Activated CD4-positive, alpha-beta T cell treated with anti-CD3 and anti-CD28 coated beads for 24 hours (primary cell): Measurements from ENCODE around the gene VSTM2B.

Experiments
- DNase-seq, 2 donors: peaks; one replicate each; pipeline ENCODE4 v3.0.0-alpha.2; 2020; ENCODE audit warnings: low read depth in 2 of 2

Gene VSTM2B

DNA sequence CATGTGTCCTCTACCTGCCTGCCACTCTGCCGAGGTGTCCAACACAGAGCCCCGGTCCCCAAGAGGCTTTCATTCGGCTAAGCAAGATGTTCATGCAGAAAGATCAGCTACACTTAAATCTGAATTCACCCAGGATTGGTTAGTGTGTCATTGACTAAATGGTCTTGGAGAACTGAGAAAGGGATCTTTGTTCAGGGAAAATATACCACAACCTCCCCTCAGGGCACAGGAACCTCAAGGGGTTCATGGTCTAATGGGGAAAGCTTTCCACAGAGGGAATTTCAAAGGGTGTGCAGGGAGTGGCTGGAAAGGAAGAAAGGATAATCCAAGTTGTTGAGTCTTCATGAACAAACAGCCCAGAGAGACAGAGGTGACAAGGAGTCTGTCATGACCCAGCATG lies 65.9 kb downstream of the VSTM2B start:
- DNase-seq: no peak

GRCh38 chr19:29593869-29594268 lies 68.1 kb downstream of the VSTM2B start:
- no peak for DNase-seq

DNA sequence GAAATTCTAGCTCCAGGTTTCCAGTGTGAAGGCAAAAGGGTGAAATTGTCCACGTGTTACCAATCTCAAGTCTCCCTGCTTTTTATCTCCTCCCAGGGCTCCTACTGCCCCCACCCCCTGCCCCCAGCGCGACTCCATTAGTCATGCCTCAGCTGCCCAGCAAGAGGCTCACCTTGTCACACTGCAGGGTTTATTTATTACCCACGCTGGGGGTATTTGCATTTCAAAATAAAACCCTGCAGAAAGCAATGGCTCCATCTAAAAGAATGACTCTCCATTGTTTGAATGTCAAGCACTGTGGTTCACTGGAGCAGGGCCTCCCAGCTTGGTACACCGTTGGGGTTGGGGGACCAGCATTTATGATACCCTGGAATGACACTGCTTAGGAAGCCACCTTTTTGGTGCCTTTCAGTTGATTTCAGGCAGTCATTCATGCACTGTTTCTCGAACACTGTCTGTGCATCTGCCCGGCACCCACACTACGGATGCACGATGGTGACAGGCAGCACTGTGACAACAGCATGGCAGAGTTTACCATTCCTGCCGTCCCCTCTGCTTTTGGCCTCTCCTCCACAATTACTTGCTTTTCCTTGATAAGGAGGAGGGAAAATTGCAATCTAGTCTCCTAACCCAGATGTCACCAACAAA lies 70.4 kb downstream of the VSTM2B start:
- no peak for DNase-seq

GRCh38 chr19:29596885-29597525 lies 71.2 kb downstream of the VSTM2B start:
- no peak for DNase-seq

DNA sequence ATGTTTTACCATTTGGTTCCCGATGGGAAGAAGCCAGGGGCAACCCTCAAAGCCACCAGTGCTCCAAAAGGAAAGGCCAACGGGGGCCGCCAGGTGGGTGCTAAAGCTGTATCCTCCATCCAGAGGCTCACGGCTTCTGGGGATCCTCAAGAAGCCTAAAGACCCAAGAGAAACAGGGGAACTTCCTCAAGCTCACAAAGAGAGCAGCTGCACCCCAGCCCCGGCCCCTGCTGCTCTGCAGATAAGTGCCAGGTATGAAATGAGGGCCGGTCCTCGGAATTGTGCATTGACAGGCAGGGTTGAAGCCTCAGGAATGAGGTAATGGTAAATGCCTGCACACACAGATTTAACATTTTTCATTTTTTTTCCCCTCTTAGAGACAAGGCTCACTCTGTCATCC lies 72.2 kb downstream of the VSTM2B start:
- DNase-seq: no peak

DNA sequence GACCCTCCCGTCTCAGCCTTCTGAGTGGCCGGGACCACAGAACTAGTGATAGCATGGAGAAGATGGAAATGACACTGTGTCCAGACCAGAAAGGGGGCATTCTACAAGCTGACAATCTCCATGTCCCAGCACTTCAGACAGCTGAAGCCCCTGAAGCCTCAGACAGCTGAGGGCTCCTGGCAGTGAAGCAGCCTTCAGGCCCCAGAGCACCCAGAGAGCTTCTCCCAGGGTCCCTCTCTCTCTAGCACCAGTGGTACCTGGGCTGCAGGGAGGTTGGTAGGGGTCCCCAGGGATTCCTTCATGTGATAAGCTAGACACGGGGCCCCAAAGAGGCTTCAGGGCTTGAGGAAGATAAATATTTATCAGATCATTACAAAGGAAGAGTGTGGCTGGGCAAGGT lies 72.7 kb downstream of the VSTM2B start:
- DNase-seq: no peak

DNA sequence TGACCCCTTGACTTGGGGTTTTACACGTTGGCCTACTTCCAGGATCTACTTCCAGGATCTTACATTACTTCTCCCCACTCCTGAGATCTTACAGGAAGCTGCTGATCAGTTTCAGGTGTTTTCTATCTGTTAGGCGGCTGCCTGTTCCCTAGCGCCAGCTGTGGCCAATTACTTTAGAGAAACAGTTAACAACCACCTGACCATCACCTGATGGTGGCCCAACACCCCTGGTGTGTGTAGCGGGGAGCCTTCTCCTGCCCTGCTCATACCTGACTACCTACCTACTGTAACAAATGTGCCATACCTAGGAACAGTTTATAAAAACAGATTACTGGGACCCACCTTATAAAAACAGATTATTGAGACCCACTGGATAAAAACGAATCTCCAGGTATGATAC lies 77.5 kb downstream of the VSTM2B start:
- no peak for DNase-seq

GRCh38 chr19:29605653-29606419 lies 80.0 kb downstream of the VSTM2B start, which contains the start of gene POP4:
TSS of gene POP4 (plus strand) at chr19:29606283. CDS start at chr19:29606319, 36 bp downstream.
- DNase-seq: peak; percentile 96 to 99

DNA sequence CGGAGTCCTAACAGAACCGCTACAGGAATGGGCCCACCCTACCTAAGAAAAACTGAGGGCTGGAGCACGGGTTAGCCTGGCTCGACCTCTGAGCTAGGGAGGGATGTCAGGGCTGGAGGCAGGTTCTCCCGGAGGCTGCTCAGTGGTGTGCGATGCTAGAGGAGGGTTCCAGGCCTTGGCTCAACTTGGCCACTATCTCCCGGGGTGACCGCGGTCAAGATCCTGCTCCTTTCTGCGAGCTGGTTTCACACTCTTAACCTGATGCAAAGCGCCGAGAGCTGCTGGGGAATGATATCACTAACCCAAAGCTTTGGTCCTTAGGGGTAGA lies 80.6 kb downstream of the VSTM2B start:
- no peak for DNase-seq

- DNase-seq: no peak
Measured at GRCh38 chr19:29609636-29610035, 83.8 kb downstream of the VSTM2B start.

GRCh38 chr19:29610213-29610573 lies 84.4 kb downstream of the VSTM2B start:
- no peak for DNase-seq

DNA sequence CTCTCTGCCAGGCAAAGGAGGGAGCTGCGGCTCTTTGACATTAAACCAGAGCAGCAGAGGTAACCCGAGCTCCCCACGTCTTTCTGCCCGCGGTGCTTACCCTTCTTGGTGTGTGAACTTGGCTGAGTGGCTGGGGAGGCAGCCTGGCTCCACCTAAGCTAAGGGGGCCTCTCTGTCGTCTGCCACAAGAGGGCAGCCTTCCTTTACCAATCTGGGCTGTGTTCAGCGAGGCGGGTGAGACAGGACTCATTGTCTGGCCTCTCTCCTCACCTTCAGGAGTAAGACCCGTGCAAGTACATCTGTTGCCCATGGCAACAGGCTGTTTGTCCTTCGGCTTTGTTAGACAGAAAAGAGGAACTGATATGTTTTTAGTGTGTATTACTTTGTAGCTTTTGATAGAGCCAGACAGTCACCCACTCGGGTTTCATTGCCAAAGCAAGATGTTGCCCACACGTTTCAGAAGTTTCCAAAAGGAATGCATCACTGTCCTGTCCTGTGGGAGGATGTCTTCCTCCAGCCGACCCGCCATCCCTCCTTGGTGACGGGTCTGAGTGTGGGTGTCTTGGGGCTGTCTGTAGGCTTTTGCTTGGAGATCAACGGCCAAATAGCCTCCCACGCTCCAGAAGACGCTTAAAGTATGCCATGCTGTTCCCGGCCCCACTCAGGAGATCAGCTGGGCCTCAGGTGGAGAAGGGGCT lies 84.9 kb downstream of the VSTM2B start:
- DNase-seq: peak; percentile 79 to 80

- no peak for DNase-seq
Measured at GRCh38 chr19:29612121-29612520, 86.3 kb downstream of the VSTM2B start.

DNA sequence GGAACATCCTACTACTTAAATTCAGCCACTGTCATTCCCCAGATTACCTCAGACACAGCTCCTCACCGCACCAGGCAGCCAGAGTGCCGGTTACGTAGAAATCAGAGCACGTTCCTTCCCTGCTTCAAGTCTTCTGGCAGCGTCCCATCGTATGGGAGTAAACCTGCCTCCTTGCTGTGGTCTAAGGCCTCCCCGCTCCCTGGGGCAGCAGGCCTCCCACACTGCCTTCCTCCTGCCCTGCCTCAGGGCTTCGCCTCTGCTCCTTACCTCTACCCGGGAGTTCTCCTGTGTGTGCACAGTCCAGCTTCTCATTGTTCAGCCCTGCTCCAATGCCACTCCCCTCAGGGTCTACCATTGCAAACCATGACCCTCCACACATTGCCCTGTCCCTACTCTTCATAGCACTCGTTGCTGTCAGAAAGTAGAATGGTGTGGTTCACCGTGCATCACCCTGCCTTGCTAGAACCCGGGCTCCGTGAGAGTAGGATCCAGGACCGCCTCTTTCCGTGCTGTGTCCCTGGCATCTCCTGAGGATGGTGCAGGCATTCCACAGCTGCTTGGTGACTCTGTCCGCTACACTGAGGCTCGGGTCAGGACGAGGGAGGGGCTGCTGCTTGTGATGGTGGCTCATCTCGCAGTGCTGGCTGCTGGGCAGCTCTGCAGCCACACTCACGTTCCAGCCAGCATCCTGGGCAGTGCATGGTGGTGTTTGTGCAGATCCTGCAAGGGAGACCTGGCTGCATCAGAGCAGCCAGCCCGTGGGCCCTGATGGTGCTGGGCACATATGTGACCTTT lies 87.2 kb downstream of the VSTM2B start:
- DNase-seq: no peak

DNA sequence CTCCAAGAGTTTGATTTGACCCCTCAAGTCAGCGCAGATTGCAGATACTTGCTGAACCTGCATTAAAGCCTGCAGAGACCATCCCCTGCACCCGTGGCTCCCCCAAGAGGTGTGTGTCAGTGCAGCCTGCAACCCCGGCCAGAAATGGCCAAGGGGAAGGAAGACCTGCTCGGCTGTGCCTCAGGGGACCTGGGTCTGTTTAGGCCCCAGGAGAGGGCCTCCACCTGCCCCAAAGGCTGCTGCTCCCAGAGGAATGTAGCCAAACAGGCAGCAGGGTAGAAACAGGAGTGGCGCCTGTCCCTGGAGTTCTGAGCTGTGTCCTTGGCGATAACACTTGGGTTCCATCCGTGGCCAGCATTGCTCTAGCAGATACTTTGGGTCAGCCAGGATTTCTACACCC lies 88.3 kb downstream of the VSTM2B start:
- no peak for DNase-seq
